GM12892 (cell line): ENCODE measurements around the gene WDR91.

ENCODE experiments used
- DNase-seq: peaks from one replicate; pipeline ENCODE4 v3.0.0; 2011; ENCODE audit not compliant: insufficient read length
- FAIRE-seq: peaks from 2 replicates; lab custom pipeline; 2011; peaks lifted over from hg19 to GRCh38; lab: Jason Lieb, UNC
- POLR2A ChIP-seq: IDR thresholded peaks from 2 replicates; pipeline ENCODE4 v1.6.1; 2011; ENCODE audit warnings: low read depth, low read length, control low read depth
- POLR2AphosphoS5 ChIP-seq: IDR thresholded peaks from 2 replicates; pipeline ENCODE4 v1.6.1; 2011; ENCODE audit warnings: low read depth, low read length, control low read depth
- TAF1 ChIP-seq: IDR thresholded peaks from 2 replicates; pipeline ENCODE4 v1.6.1; 2011; ENCODE audit warnings: low read depth, mild to moderate bottlenecking, control low read depth, low read length, borderline replicate concordance

The WDR91 gene

GRCh38 chr7:135160858-135161653, 50.3 kb downstream of the WDR91 start:
- no peak for TF ChIP-seq POLR2AphosphoS5
- TF ChIP-seq TAF1: no peak
- TF ChIP-seq POLR2A: no peak
- DNase-seq (no peak), FAIRE-seq (no peak)

- FAIRE-seq (no peak), DNase-seq (no peak)
- TF ChIP-seq POLR2A (no peak), POLR2AphosphoS5 (no peak), TAF1 (no peak)
These were observed 51.0 kb downstream of the WDR91 start for GRCh38 chr7:135160098-135160857.

GRCh38 chr7:135159359-135160085, 51.8 kb downstream of the WDR91 start:
- TF ChIP-seq POLR2AphosphoS5 (no peak), POLR2A (no peak), TAF1 (no peak)
- DNase-seq (no peak), FAIRE-seq (no peak)

- DNase-seq (no peak), FAIRE-seq (no peak)
- TF ChIP-seq POLR2AphosphoS5 (no peak), POLR2A (no peak), TAF1 (no peak)
These were observed 52.5 kb downstream of the WDR91 start for GRCh38 chr7:135158874-135159273.

GRCh38 chr7:135158141-135158655, 53.1 kb downstream of the WDR91 start:
- no peak for FAIRE-seq
- DNase-seq: no peak
- TF ChIP-seq POLR2AphosphoS5 (no peak), TAF1 (no peak), POLR2A (no peak)

- DNase-seq: no peak
- FAIRE-seq: no peak
- TF ChIP-seq TAF1: no peak
- no peak for TF ChIP-seq POLR2AphosphoS5
- no peak for TF ChIP-seq POLR2A
These were observed 55.0 kb downstream of the WDR91 start for GRCh38 chr7:135156290-135156689.

- no peak for TF ChIP-seq POLR2AphosphoS5
- TF ChIP-seq TAF1: no peak
- TF ChIP-seq POLR2A: no peak
- DNase-seq (no peak), FAIRE-seq (no peak)
These were observed 56.6 kb downstream of the WDR91 start for GRCh38 chr7:135154734-135155133.

DNA sequence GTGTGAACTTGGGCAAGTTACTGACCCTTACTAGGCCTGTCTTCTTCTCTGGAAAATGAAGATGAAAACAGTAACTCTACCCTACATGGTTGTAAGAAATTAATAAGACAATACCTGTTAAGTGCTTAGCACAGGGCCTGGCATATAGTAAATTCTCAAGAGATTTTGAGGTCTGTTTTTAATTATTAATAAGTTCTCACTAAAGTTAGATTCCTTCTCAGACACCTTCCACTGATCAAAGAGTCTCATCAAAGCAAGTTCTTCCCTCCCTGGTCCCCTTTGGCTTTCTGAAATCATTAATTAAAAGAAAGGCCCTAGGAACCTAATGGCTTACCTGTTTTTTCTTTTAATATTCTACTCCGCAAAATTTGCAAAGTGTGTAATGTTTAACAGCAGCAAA, 58.9 kb downstream of the WDR91 start:
- TF ChIP-seq TAF1: no peak
- no peak for TF ChIP-seq POLR2A
- TF ChIP-seq POLR2AphosphoS5: no peak
- DNase-seq (no peak), FAIRE-seq (no peak)

DNA sequence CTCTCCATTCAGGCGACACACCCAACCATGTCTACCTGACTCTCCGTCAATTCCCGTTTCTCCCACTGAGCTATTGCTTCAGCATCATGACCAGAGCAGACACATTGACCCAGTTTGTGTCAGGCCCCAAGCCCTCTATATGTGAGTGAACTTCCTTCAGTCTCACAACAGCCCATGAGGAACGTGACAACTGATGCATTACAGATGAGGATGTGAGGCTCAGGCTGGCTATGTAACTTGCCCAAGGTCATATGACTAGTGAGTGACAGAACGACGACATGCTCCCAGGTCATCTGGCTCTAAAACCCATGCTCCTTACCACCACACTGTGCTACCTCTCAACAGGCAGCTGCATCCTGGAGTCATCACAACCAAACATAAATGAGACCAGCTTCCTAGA, 59.8 kb downstream of the WDR91 start:
- DNase-seq (no peak), FAIRE-seq (peak; percentile 21)

GRCh38 chr7:135151132-135151531, 60.2 kb downstream of the WDR91 start:
- DNase-seq (no peak), FAIRE-seq (no peak)
- TF ChIP-seq POLR2A (no peak), TAF1 (no peak), POLR2AphosphoS5 (no peak)

More for the DNA sequence above, 59.8 kb downstream of the WDR91 start:
- TF ChIP-seq POLR2A: no peak

- TF ChIP-seq POLR2A (no peak), TAF1 (no peak), POLR2AphosphoS5 (no peak)
- FAIRE-seq (no peak), DNase-seq (no peak)
These were observed 61.1 kb downstream of the WDR91 start for GRCh38 chr7:135150072-135150782.
